GM12878 (cell line): Measurements from ENCODE around the gene HCAR1.

Experiments
- CBFB ChIP-seq: IDR thresholded peaks from 2 replicates; pipeline ENCODE4 v1.6.1; 2016; ENCODE audit warnings: antibody characterized with exemption, low read depth
- CTCF ChIP-seq, 3 experiments: IDR thresholded peaks in 2 of 3; conservative IDR thresholded peaks in 1 of 3; 2 replicates each; pipeline ENCODE4 v1.5.1; 2011; ENCODE audit warnings: low read depth in 3 of 3, low read length in 3 of 3, mild to moderate bottlenecking in 3 of 3, control low read depth in 2 of 3, moderate library complexity in 2 of 3, inconsistent platforms in 1 of 3, mixed read lengths in 1 of 3; ENCODE audit not compliant: control insufficient read depth in 2 of 3, insufficient read depth in 1 of 3; ENCODE audit errors: extremely low read depth in 1 of 3
- E2F4 ChIP-seq: IDR thresholded peaks from 2 replicates; pipeline ENCODE4 v1.6.1; 2012; ENCODE audit warnings: low read depth, low read length, improper control_type of control experiment
- E2F8 ChIP-seq: fragments of 450-650 bp; IDR thresholded peaks from 2 replicates; pipeline ENCODE4 v1.6.1; 2018; ENCODE audit warnings: mild to moderate bottlenecking, low read depth, moderate library complexity; ENCODE audit not compliant: partially characterized antibody
- EED ChIP-seq: sonication (generic); IDR thresholded peaks from 2 replicates; pipeline ENCODE4 v1.6.1; 2016; ENCODE audit warnings: antibody characterized with exemption, low read depth
- EGR1 ChIP-seq, 2 experiments: IDR thresholded peaks; 1 replicate in 1 of 2; 2 replicates in 1 of 2; pipeline ENCODE4 v1.6.1; 2011 to 2012; ENCODE audit warnings: low read depth in 2 of 2, low read length in 2 of 2, borderline replicate concordance in 1 of 2, mild to moderate bottlenecking in 1 of 2, moderate library complexity in 1 of 2
- GABPA ChIP-seq: IDR thresholded peaks from 2 replicates; pipeline ENCODE4 v1.6.1; 2014; ENCODE audit warnings: antibody characterized with exemption, low read depth, mild to moderate bottlenecking, inconsistent platforms
- GATAD2B ChIP-seq: fragments of 450-650 bp; conservative IDR thresholded peaks from 2 replicates; pipeline ENCODE4 v1.6.1; 2017; ENCODE audit warnings: low read depth, mild to moderate bottlenecking, moderate library complexity
- HDGF ChIP-seq: fragments of 450-650 bp; IDR thresholded peaks from 2 replicates; pipeline ENCODE4 v1.6.1; 2016; ENCODE audit warnings: antibody characterized with exemption
- MAX ChIP-seq: IDR thresholded peaks from 2 replicates; pipeline ENCODE4 v1.6.1; 2012; ENCODE audit warnings: low read depth, low read length, improper control_type of control experiment
- MXI1 ChIP-seq: fragments of 150-350 bp; IDR thresholded peaks from 2 replicates; pipeline ENCODE4 v1.6.1; 2011; ENCODE audit warnings: low read depth, mild to moderate bottlenecking, inconsistent platforms, low read length, improper control_type of control experiment
- NFYB ChIP-seq: IDR thresholded peaks from 2 replicates; pipeline ENCODE4 v1.6.1; 2011; ENCODE audit warnings: low read depth, mild to moderate bottlenecking, low read length, improper control_type of control experiment, moderate library complexity; ENCODE audit not compliant: insufficient read depth
- POLR2AphosphoS5 ChIP-seq: IDR thresholded peaks from 2 replicates; pipeline ENCODE4 v1.6.1; 2011; ENCODE audit warnings: mild to moderate bottlenecking, low read length, inconsistent platforms
- TAF1 ChIP-seq: IDR thresholded peaks from 2 replicates; pipeline ENCODE4 v1.6.1; 2011; ENCODE audit warnings: mild to moderate bottlenecking, low read depth, low read length, borderline replicate concordance

- TF ChIP-seq TAF1: no peak
- TF ChIP-seq CTCF (IDR thresholded peaks at IDR 0.05 in 2 of 3, conservative IDR thresholded peaks at IDR 0.05 in 1 of 3; ENCODE audit: control insufficient read depth in 2 of 3, extremely low read depth in 1 of 3, insufficient read depth in 1 of 3, low read depth in 3 of 3, low read length in 3 of 3): no peak
- TF ChIP-seq E2F8: no peak
- no peak for TF ChIP-seq GATAD2B
- TF ChIP-seq E2F4: no peak
- TF ChIP-seq EGR1 (IDR thresholded peaks at IDR 0.05; ENCODE audit: borderline replicate concordance in 1 of 2, low read depth in 2 of 2, low read length in 2 of 2): no peak
- TF ChIP-seq MXI1: no peak
- no peak for TF ChIP-seq CBFB
- no peak for TF ChIP-seq NFYB
- no peak for TF ChIP-seq GABPA
- no peak for TF ChIP-seq EED
- no peak for TF ChIP-seq POLR2AphosphoS5
- no peak for TF ChIP-seq MAX
- TF ChIP-seq HDGF: no peak
Measured at GRCh38 chr12:122681814-122682213, 48.8 kb downstream of the HCAR1 start.
